EL (cell line): ENCODE results near the gene STX11.

Experiments
- DNase-seq: peaks from one replicate; pipeline ENCODE4 v3.0.0-alpha.2; 2016

STX11 gene

DNA sequence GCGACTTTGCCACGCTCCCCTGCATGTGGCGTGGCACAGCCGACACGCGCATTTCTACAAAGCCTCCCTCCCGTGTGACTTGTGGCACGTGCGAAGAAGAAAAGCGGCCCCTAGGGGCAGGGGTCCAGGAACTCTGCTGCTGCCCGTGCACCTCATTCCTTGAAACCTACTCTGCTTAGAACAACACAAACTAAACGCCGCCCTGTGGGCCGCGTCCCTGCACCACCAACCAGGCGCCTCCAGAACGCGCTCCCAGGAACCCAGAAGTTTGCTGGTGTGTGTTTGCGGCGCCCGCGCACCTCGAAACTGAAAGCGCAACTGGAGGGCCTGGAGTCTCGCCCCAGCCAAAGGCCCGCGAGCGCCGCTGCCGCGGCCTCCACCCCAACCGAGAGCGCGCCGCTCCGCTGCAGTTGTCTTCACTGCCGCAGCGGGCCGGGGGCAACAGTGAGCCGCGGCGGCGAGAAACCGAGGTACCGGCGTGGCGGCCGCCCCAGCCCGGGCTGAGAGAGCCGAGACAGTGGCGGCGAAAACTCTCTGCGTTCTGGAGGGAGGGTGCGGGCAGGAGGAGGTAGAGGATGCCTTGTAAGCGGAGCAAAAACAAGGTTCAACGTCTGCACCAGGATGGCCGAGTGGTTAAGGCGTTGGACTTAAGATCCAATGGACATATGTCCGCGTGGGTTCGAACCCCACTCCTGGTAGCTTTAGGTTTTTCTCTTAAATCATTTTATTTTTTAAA, 65.8 kb downstream of the STX11 start:
- DNase-seq, result peak; percentile 95

DNA sequence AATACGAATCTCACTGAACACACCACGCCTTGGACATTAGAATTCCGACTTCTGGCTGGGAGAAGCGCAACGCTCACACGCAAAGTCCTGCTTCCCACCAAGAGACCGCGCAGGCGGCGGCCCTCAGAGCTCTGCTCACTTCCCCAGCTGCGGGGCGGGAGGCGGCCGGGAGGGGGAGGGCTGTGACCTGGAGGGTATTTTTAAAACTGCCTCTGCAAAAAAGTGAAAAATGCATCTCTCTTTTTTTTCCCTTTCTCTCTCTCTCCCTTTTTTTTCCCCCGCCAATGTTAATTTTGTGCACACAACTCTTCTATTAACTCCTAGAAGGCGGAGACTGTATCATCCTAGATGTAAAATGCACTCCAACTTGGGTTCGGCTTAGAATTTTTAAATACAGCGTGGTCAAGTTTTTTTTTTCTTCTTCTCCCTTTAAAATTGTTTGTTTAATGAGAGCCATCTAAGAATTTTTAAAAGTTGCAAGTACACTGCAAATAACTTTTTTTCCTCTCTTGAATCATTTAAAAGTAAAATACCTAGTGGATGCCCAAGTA, 66.4 kb downstream of the STX11 start:
- DNase-seq, result no peak

DNA sequence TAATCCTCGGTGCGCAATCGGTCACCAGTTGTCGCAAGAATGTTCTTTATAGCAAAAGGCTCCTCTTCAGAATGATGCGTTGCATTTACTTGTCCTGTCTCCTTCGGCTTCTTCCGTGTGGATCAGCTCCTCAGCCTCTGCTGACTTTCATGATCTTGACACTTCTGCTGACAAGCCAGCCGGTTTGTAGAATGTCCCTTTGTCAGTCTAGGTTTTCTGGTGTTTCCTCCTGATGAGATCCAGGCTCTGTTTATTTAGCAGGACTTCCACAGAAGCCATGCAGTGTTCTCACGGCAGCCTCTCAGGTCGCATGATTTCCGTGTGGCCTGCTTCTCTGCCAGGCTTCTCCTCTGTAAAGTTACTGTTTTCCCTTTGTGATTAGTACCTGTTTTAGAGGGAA, 66.9 kb downstream of the STX11 start:
- peak; percentile 7 for DNase-seq

DNA sequence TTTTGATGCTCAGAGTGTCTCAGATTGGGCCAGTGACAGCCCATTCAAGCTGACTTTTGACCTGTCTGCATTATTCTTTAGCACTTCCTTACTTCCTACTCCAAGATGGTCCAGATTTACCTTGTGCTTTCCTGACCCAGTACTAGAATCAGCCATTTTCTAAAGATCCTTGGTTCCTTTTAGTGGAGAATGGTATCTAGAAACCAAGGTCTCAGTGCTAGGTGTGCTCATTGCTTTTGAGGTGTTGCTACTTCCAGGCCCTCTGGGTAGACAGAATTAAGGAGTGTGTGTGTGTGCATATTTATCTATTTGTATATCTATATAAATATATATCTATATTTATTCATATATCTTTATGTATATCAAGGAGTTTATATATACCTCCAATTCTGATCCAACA, 67.5 kb downstream of the STX11 start:
- DNase-seq, result no peak

DNA sequence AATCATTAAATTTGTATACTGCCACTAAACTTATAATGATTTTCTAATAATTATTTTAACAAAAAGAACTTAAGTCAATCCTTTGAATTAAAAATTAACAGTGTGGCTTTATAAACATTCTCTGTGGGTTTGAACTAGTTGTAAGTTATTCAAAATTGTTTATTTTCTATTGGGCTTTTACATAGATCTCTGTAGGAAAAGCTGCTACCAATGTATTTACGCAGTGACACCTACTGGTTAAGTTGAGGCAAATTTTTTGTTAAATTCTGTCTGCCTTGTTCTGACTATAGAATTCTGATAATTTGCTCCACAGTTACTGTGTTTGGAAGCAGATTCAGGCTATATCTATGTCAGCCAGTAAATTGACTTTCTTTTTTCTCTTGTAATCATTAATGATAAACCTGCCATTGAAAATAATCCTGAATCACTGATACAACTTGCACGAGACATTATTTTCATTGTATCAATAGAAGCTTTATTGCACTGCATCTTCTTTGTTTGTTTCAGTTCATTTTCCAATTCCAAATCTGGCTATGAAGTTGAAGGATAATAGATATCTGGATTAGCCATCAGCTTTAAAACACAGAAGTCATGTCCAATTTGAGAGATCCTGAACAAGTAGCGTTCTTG, 68.9 kb downstream of the STX11 start:
- DNase-seq, result peak; percentile 52

DNA sequence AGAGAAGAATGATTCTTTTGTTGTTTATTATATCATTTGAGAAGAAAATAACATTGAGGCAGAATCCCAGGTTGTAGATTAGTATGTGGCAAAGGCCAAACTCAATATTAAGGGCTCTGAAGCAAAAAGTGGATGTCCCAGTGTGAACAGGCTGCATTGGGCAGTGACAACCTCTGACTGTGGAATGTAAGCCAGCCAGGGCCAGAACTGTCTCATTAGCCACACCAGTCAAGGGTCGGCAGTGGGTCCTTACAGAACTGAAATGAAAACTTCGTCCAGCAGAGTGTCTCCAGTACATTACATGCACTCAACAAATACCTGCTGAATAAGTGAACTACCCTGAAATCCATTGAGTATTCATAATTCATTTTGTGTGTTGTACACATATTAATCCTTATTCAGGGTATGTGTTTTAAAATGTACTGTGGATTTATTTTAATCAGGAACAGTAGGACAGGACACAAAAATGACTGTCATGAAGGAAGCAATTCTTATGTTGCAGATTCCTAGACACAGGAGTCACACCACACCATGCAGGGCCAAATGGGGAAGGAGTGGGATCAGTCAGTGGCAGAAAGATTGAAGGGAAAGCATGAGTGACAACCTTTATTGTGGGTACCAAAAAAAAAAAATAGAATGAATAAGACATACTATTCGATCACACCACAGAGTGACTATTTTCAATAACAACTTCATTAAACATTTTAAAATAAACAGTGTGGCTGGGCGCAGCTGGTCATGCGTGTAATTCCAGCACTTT, 69.9 kb downstream of the STX11 start:
- no peak for DNase-seq

DNA sequence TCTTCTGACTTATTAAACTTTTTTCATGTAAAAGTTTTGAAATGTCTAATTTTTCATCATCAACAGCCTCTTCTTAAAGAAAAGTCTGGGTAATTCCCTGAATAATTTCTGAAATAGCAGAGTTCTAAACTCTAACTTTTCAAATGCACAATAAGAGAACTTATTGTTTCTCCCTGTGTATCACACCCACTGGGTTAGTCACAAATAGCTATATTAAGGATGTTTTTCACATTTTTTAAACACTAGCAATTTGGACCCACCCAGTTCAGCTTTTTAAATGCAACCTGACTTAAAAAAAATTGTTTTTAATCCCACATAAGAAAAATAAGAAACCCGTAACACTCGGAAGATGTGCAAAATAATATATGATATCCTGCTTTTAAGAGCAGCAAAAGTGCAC, 73.4 kb downstream of the STX11 start:
- no peak for DNase-seq

DNA sequence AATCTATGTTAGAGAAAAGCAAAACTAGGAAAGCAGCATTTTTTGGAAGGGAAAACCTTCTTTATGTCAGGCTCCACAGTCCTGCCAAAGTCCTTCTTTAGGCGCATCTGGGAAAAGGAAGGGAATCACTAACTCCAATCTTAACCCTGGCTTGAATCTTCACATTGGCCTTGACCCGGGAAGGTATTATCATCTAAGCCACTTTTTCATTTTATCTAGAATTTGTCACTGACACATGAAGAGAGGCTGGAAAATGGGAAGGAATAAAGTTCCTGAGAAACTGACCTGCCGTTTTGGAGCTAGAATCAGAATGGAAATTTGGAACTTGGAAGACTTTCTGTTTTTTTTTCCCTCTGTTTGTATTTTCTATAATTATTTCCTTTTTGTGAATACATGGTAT, 81.4 kb downstream of the STX11 start:
- DNase-seq, result no peak

DNA sequence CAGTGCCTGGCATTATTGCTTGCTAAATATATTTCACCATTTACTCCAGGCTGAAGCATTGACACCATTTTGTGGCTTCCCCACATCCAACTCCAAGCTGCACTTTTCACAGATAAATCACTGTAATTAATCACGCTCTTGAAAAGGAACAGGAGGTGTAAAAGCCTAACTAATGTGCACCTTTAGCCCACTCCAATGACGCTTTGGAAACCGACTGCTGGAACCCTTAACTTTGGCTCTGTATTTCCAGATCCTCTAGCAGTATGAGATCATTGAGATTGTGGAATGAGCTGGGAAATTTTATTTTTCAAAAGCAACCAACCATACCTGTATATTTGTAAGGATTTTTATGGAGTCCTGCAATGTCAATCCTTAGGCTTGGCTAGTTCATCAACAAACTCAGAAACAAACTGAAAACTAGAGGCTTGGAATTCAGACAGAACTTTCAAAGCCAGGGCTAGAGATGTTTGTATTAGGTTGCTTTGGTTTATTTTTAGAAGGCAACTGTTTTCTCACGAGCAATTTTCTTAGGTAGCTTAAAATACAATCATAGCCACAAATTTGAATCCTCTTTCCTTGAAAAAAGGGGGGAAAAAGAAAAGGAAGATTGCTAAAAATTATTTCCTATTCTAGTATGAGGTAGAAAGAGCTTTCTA, 82.0 kb downstream of the STX11 start:
- no peak for DNase-seq

DNA sequence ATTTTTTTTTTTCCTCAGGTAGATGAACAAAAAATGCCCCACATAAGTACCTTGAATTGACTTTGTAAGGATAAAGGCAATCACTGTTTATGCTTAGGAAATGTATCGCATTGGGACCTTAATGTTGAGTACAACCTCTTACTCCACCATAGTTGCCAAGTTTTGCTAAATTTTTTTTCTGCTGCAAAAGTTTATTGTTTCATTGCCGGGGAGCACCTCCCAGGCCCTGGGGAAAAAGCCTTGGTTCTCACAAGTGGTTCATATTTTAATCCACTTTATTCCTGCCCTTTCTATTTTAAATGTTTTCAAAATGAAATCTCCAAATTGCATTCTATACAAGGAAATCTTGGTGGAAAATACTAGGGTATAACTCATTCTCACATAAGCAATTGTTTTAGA, 82.5 kb downstream of the STX11 start:
- no peak for DNase-seq

DNA sequence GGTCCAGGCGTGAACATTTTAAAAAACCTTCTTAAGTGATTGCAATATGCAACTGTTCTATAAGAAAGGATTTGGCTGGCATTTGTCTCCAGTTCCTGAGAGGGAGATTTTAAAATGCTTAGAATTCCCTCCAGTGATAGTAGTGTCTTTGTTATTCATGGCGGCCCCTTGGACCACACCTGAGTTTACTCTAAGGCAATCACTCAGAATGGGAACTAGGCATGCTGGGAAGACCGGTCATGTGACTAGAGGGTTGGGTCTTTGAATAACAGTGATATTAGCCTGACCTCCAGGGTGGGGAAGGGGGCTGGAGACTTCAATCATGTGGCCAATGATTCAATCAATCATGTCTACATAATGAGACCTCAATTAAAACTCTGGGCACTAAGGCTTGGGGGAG, 84.1 kb downstream of the STX11 start:
- DNase-seq, result no peak

DNA sequence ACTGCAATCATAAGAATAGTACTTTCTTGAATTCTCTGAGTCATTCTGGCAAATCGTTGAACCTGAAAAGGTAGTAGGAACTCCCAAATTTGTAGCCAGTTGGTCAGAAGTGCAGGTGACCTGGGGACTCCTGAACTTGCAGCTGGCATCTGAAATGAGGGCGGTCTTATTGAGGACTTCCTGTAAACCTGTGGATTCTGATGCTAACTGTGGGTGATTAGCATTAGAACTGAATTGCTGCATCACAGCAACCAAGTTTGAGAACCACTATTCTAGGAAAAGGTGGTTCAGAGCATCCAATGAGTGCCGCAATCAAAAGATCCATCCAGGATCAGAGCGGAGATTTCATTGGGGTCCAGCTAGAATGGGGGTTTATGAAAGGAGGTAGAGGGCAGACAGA, 84.6 kb downstream of the STX11 start:
- DNase-seq, result no peak
